ENCODE data around the gene FLNA.

GRCh38 chrX:154367474-154368308, 6.7 kb downstream of the FLNA start:
- TF ChIP-seq RARB (CRISPR knock-in tag; IDR thresholded peaks at IDR 0.05) (no peak), CSDC2 (CRISPR knock-in tag; IDR thresholded peaks at IDR 0.05) (no peak), ZNF565 (CRISPR knock-in tag; conservative IDR thresholded peaks at IDR 0.05; ENCODE audit: low read depth) (no peak), ISL1 (CRISPR knock-in tag; IDR thresholded peaks at IDR 0.05) (no peak), SNAI2 (CRISPR knock-in tag; IDR thresholded peaks at IDR 0.05) (no peak), OSR1 (CRISPR knock-in tag; IDR thresholded peaks at IDR 0.05) (no peak), POU6F1 (CRISPR knock-in tag; IDR thresholded peaks at IDR 0.05; ENCODE audit: borderline replicate concordance, low read depth) (no peak), ZNF70 (CRISPR knock-in tag; IDR thresholded peaks at IDR 0.05) (no peak), ARNTL (CRISPR knock-in tag; IDR thresholded peaks at IDR 0.05; ENCODE audit: borderline replicate concordance, low read depth) (no peak), GLIS3 (CRISPR knock-in tag; IDR thresholded peaks at IDR 0.05) (no peak), ESRRG (CRISPR knock-in tag; IDR thresholded peaks at IDR 0.05) (no peak)
- TF ChIP-seq, protein P1, sequence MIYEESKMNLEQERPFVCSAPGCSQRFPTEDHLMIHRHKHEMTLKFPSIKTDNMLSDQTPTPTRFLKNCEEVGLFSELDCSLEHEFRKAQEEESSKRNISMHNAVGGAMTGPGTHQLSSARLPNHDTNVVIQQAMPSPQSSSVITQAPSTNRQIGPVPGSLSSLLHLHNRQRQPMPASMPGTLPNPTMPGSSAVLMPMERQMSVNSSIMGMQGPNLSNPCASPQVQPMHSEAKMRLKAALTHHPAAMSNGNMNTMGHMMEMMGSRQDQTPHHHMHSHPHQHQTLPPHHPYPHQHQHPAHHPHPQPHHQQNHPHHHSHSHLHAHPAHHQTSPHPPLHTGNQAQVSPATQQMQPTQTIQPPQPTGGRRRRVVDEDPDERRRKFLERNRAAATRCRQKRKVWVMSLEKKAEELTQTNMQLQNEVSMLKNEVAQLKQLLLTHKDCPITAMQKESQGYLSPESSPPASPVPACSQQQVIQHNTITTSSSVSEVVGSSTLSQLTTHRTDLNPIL (CRISPR knock-in tag; IDR thresholded peaks at IDR 0.05; ENCODE audit: low read depth), result no peak
- TF ChIP-seq, protein P2, sequence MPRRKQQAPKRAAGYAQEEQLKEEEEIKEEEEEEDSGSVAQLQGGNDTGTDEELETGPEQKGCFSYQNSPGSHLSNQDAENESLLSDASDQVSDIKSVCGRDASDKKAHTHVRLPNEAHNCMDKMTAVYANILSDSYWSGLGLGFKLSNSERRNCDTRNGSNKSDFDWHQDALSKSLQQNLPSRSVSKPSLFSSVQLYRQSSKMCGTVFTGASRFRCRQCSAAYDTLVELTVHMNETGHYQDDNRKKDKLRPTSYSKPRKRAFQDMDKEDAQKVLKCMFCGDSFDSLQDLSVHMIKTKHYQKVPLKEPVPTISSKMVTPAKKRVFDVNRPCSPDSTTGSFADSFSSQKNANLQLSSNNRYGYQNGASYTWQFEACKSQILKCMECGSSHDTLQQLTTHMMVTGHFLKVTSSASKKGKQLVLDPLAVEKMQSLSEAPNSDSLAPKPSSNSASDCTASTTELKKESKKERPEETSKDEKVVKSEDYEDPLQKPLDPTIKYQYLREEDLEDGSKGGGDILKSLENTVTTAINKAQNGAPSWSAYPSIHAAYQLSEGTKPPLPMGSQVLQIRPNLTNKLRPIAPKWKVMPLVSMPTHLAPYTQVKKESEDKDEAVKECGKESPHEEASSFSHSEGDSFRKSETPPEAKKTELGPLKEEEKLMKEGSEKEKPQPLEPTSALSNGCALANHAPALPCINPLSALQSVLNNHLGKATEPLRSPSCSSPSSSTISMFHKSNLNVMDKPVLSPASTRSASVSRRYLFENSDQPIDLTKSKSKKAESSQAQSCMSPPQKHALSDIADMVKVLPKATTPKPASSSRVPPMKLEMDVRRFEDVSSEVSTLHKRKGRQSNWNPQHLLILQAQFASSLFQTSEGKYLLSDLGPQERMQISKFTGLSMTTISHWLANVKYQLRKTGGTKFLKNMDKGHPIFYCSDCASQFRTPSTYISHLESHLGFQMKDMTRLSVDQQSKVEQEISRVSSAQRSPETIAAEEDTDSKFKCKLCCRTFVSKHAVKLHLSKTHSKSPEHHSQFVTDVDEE (CRISPR knock-in tag; IDR thresholded peaks at IDR 0.05), result no peak
